Stimulated activated CD8-positive, alpha-beta memory T cell treated with anti-CD3 and anti-CD28 coated beads, Interleukin-2, amount 100 ng/mL, for 1 hour (primary cell): ENCODE data around the gene POU2F2.

Source experiments
- DNase-seq, 2 donors: peaks; one replicate each; pipeline ENCODE4 v3.0.0-alpha.2; 2020; ENCODE audit warnings: low read depth in 2 of 2

Gene POU2F2

DNA sequence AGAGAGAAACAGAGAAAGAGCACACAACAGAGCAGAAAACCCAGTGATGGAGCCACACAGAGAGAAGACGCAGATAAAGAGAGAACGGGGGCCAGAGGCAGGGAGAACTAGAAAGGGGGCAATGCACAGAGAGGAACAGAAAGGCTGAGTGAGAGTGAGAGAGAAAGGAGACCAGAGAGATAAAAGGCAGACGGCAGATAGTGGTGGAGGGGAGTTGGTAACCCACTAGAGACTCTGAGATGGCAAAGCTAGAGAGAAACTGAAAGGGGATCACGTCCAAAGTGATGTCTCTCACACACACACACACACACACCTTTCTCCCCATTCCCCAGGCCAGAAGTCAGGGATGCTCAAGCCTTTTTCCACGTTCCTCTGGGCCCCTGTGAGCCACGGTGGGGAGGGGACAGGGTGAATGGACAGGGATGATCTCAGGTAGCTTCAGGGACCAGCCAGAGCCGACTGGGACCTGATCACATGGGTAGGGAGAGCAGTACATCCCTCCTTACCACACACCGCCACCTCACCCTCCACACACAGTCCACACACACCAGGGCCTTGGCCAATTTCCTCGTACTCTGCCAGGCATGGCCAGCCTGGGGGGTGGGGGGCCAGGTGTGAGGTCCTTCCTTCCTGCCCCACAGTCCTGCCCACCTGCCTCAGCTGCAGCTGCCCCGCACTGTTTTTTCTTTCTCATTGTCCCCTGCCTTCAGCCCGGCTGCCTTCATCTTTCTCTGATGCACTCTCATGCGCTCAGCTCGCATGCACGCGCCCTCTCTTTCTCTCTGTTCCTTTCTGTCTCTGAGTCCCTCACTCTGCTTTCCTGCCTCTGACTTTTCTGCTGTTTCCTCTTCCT is 22.5 kb upstream of the POU2F2 start:
- DNase-seq: no peak

DNA sequence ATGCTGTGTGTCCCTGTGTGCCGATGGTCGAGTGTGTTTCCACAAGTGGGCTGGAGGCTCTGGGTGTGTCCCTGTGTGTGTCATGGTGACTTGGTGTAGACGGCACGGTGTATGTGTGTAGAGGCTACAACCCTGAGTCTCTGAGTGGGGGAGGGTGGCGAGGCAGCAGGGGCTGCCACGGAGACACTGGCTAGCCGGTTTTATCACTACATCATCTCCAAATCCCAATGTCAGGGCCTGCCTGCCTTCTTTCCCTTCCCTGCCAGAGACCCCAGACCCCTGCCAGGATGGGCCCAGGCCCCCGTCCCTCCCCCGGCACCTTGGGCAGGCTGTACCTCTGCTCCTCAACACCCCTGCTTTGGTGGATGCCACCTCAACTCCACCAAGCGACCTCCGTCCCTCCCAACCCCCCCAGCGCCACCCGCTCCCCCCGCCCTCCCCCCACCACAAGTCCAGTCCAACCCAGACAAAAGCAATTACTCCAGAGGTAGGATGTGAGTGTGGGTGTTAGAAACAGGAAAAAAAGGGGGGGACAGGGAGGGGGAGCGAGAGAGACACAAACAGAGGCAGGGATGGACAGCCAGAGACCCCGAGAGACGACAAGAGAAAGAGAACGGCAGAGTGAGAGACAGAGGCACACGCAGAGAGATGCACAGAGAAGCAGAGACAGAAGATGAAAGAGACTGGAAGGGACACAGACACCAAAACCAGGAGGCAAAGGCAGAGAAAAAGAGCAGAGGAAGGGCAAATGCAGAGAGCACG is 21.6 kb upstream of the POU2F2 start:
- no peak for DNase-seq

DNA sequence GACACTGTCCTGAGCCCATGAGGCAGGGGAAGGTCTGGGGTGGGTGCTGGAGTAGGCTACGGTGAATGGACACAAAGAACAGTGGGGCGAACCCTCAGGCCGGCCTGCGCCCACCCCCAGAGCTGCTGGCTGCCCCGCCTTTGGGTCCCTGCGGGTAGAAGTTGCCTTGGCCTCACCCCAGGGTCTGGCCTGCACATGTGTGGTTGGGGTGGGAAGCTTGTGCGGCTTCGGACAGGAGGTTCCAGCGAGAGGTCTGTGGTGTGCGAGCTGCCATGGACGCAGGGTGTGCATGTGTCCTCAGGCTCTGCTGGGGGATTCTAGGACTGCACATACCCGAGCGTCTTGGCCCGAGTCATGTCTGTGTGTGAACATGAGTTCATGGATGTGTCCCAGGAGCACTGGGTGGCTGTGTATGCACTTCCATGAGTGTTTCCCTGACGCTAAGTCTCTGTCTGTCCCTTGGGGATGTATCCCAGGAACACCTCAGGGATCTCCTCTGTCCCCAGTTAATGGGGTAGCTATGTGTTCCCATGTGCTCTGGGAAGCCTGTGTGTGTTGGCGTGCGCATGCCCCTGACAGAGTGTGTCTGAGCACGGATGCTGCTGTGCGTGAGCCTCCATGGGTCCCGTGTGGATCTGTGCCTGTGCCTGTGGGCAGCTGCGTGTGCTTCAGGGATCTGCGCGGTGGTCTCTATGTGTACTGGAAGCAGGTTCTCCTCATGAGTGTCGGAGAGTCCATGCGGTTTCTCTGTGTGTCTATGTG is 20.8 kb upstream of the POU2F2 start:
- no peak for DNase-seq

DNA sequence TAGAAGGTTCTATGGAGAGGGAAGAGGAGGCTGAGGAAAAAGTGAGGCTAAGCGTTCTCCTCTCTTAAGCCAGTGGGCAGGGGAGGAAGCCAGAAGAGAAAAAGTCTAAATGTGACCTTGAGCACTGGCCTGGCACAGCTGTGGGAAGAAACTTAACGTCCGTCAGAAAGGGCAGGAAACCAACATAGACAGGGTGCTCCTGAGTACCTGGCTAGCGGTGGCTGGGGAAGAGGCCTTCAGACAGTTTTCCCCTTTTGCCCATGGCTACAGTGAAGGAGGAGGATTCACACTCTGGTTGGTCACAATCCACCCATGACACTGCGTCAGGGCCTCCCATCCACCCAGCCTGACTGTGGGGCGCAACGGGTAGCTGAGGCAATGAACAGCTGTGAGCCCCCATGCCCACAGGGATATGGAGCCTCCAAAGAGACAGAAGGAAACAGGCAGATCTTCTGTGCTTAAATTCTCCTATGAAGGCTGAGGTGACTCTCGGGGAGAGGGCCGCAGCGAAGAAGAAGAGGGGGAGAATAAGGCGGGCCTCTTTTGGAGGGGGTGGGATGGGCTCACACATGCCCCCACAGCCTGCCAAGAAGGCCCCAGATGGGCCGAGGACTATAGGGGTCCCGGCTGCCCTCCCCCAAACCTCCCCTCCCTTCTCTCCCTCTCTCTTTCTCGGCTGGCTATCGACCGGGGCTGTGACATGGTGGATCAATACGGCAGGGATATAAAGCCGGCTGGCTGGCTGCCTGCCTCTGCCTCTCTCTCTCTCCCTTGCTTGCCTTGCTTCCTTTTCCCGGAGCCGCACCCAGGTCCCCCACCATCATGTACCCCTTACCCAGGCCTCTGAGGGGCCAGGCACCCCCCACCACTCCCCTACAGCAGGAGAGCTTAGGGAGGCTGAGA is 19.8 kb upstream of the POU2F2 start:
- DNase-seq: no peak

DNA sequence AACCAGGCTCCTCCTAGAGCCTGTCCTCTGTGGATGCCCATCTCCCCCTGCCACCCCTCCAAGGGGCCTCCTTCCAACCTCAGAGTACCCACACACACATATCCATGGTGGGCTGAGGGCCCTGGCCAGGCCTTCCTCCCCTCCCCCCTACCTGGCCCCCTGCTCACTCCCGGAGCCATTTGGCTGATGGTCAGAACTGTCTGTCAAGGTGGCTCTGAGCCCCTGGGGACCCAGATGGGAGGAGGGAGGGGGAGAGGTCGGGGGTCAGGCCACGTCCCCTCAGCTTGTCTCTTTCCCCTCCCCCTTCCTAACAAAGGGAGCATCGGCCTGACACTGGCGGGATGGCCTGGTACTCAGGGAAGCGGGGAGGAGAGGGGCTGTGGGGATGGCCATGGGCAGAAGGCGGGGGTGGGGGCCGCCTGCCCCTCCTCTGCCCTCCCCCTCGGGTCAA is 18.7 kb upstream of the POU2F2 start:
- no peak for DNase-seq

DNA sequence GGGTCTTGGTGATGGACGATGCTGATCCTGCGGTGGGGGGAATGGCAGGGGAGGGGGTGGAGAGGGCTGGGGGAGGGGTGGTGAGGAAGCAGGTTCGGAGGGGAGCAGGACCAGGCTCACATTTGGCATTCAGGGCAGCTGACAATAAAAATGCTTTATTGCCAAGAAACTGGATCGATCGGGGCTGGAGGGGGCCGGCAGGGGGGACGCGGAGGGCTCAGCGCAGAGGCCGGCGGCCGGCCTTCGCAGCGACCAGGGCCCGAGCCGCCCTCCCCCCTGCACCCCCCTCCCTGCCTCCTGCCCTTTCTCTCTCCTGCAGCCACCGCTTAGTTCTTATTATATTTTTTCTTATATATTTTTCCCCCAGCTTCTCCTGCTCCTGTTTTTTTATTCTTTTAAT is 18.1 kb upstream of the POU2F2 start:
- DNase-seq: no peak

DNA sequence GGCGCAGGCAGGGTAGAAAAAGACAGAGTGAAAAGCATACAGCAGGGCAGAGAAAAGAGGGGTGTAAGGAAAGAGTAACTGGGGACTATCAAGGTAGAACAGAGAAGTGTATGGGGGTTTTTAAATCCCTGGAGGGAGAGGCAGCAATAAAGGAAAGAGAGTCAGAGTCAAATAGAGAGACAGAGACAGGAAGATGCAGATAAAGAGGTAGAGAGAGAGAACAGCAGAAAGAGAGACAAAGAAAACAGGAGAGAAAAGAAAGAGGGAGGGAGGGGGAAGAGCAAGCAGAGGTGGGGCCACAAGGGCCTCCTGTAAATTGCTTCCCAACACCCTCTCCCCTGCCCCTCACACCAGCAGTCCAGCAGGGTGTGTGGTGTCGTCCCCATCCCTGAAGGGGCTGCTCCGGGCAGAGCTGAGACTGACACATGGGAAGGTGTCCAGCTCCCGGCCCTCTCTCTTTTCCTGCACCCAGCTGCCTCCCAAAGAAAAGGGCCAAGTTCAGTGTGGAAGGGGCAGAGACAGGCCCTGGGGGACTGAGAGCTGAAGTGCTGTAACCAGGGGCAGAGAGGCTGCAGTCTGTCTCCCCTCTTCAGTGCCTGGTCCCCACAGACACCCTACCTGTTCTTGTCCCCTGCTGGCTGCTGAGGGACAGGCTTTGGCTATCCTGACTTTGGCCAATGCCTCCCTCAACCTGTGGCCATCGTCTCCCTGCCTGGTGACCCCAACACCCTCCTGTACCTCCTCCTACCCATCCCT is 17.4 kb upstream of the POU2F2 start:
- DNase-seq: no peak

DNA sequence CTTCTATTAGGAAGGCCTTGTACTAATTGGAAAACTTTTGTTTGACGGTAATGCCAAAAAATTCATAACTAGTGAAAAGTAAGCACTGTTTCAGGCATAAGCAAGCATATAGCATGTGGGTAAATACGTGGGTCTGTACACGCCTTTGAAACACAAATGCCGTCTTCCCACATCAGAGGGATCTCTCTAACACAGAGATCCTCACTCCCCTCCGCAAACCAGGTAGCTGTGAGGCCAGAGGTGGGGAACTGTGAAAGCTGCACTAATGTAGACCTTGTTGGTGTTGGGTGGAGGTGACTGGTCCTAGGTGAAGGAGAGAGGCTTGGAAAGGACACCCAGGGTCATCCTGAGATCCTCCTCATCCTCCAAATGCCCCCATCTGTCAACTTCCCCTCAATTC is 16.0 kb upstream of the POU2F2 start:
- DNase-seq: no peak

DNA sequence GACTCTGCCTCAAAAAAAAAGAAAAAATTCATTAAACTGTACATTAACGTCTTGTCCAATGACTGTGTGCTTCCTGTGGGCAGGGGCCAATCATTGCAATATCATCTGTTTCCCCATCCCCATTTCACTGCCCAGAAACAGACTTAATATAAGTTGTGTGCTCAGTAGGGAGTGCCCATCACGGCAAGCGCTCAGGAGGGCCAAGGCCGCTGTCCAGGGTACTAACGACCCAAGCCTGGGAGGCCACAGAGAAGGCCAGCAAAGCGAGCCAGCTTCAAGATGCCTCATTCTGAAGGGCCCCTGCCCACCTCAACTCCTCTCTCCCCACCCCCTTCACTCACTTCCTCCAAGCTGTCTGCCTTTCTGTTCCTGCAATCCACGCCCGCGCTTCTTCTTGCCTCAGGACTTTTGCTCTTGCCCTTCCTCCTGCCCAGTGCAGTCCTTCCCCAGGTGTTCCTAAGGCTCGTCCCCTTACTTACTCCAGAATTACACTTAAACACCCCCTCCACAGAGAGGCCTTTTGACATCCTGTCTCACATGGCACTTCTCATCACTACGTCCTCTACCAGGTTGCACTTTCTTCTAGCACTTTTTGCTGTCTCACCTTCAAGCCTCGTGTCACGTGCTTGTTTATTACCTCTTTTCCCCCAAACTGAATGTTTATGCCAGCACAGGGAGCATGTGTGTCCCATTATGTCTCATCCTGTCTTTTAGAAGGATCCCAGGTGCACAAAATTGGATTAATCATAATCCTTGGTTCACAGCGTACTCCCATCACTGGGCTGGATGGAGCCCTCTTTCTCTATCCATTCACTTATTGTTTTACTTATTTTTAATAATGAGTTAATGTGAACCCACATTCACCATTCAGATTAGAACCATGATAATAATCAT is 11.3 kb upstream of the POU2F2 start:
- DNase-seq: no peak

DNA sequence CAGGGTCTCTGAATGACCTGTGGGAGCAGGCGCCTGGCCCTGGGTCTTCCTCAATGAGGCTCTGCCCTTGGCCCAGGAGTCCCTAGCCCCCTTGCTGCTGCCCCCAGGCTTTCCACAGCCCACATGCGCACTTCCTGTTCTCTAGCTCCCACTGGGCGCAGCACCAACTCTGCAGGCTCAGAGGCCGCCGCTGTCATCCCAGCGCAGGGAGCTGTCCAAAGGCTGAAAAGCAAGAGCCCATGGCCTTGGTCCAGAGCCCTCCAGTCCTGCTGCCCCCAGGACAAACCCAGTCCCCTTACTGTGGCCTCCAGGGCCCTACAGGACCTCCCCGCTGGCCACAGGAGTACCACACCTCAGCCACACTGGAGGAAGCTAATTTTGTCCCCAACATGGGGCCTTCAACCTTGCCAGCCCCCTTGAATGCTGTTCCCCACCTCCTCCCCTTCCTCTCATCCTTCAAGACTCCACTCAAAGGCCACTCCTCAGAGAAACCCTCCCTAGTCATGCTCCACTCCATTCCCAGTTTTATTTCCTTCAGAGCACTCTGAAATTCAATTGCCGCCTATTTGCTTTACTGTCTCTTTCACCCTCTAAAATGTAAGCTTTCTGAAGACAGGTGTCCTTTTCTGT is 8.0 kb upstream of the POU2F2 start:
- no peak for DNase-seq

DNA sequence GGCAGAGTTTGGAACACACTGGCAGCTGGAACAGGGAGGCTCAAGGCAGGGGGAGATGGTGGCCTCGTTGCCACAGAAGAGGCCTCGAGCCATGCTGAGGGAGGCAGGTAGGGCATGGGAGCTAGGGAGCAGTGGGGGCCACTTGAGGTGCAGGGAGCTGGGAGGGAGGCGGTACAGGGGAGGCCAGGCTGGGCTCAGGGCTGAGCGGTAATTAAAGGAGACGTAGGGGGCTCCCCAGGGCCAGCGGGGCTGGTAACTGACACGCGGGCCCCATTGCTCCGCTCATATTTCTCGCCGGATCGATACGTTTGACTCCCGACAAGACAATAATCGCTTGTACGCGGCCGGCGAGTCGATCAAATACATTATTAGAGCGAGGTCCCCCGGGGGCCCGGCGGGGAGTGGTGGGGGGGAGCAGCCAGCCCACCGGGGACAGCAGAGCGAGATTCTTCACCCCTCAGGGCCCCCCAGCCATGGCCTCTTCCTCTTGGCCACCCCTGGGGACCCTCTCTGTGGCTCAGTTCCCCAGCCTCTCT is 2.4 kb upstream of the POU2F2 start:
- no peak for DNase-seq

DNA sequence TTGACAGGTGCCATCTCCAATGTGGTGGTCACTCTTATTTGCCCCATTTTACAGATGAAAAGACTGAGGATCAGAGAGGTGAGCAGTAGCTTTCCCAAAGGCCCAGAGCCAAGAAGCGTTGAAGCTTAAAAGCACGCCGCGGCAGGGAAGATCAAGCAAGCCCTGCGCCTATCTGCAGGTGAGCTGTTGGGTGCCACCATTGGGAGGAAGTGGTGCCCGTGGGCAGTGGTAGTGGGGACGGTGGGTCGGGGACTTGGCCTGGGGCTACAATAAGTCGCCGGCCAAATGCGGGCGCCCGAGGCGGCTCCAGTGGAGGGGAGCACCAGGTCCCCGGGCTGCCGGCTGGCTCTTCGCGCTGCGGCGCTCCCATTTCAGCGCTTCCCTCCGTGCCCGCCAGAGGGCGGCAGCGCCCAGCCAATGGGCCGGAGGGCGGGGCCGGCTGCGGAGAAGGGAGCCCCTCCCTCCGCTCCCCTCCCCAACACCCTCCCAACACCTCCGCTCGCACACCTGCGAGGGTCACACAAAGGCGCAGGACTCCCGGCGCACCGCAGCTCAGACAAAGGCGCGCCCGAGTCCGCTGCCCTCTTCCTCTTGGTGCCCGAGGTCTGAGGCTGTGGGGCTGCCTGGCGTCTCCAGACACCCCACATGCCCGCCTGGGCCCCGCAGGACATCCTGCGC is 744 bp upstream of the POU2F2 start:
- peak; percentile 73 to 74 for DNase-seq

DNA sequence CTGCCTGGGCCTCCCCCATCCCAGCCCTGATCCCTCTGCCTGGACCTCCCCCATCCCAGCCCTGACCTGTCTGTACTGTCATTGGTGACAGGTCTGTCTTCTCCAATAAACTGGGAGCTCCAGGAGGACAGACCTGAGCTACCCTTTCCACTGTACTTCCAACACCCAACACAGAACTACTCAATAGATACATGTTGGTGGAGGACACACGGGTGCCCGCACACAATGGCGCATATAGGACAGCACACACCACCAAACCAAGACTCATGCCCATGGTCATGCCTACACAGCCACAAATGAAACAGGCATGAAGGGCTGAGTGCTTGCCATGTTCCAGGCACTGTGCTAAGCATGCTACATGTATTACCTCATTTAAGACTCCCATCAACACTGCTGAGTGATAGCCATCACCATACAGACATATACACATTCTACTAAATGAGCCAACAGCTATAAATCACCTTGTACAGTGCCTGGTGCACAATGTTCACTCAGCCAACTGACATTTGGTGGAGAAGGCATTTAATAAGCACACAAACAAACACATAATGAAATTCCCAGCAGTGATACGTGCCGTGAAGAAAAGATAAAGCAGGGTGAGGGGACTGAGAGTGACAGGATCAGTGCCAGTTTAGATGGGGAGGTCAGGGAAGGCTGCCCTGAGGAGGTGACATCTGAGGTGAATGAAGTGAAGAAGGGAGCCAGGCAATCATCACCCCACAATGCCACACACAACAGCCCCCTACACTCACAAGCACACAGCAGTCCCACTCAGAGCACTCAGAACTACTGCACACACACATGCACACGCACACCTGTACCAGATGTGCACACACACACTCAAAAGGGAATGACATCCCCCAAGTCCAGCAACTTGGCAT is 857 bp downstream of the POU2F2 start:
- no peak for DNase-seq

DNA sequence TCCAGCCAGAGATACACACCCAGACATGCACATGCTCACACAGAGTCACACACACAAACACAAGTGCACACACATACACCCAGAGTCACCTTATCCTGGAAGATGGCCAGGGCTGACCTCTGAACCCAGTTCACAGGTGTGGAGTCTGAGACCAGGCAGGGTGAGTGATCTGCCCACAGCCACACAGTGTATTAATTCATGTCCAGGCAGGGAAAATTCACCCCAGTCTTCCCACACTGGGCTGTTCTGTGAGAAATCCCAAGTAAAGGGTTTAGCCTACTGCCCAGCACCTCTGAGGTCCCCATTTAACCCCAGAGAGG is 2.0 kb downstream of the POU2F2 start:
- no peak for DNase-seq

DNA sequence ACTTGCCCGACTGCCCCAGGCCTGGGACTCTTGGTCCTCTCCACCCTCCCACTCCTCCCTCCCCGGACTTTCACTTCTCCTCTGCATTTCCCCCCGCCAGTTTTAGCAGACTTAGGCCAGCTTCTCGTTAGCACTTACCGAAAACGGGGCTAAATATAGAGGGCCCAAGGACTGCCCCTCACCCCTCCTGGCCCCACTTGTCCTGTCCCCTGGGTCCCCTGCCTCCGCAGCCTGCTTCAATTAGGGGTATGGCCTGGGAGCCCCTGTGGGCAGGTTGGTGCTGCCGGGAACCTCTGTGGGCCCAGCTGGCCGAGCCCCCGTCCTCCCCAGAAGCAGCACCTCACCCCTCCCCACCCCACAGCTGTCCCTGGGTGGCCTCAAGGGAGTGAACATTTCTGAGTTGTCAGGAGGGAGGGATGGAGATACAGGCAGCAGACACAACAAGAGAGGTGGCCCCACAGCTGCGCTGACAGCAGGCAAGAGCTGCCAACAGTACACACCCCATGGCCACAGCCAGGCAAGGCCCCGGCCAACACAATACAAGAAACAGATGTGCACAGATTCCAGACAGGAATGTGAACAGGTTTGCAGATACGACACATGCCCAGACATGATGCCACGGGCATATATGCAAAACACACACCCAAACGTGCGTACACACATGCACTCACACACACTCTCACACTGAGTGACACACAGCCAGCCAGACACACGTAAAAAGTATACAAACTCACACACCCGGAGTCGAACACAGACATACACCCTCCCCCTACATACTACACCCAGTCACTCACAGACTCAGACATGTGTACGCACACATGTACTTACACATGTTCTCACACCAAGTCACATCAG is 2.6 kb downstream of the POU2F2 start:
- no peak for DNase-seq

DNA sequence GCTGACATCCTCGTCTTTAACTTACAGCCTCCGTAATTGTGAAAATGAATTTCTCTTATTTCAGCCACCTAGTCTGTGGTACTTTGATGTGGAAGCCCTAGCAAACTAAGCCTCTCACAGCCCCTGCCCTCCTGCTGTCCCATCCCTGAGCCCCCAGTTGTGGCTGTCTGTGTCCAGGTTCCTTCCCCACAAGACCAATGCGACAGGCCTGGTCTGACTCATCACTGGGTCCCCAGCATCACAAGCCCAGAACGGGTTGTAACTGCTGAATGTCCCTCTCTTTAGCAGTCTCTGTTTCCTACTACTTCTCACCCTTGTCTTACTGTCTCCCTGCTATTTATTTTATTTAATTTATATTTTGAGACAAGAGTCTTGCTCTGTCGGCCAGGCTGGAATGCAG is 5.7 kb downstream of the POU2F2 start:
- no peak for DNase-seq
